Muscle of leg (tissue), 16 donors: ENCODE data around the gene UTS2. TPM values are rescaled to one million over a fixed set of nuclear protein-coding genes. Genes with fewer than 3 reads are reported as not detected.

Source experiments
- DNase-seq: peaks from one replicate; pipeline ENCODE4 v3.0.0; 2013
- H3K27ac ChIP-seq: one replicate; pipeline ENCODE4 v1.5.1; 2013; ENCODE audit warnings: mild to moderate bottlenecking, low read length, control low read depth
- H3K27me3 ChIP-seq: one replicate; pipeline ENCODE4 v1.6.1; 2013; ENCODE audit warnings: low read length; ENCODE audit not compliant: control insufficient read depth, insufficient read depth
- H3K36me3 ChIP-seq: one replicate; pipeline ENCODE4 v1.6.1; 2013; ENCODE audit warnings: low read length; ENCODE audit not compliant: control insufficient read depth, insufficient read depth
- H3K4me1 ChIP-seq: one replicate; pipeline ENCODE4 v1.6.1; 2013; ENCODE audit warnings: low read length; ENCODE audit not compliant: control insufficient read depth, insufficient read depth
- H3K4me3 ChIP-seq: one replicate; pipeline ENCODE4 v1.5.1; 2013; ENCODE audit warnings: low read length, control low read depth
- H3K9me3 ChIP-seq: replicated peaks from 2 replicates; pipeline ENCODE4 v1.6.1; 2013; ENCODE audit warnings: low read depth, low read length; ENCODE audit not compliant: control insufficient read depth
- WGBS: methylation state at CpG from one replicate; pipeline ENCODE4 v1.1.5; 2013; ENCODE audit warnings: missing lambda C conversion rate; ENCODE audit not compliant: insufficient coverage; 5-methylcytosine and 5-hydroxymethylcytosine counted together
- long read RNA-seq, 11 donors: transcript quantifications; one replicate each; lab custom pipeline, GENCODE V29; 2026
- polyA plus RNA-seq, 8 donors: library from polyadenylated mRNA; unstranded; fragments of 120-200 nt; gene quantifications; one replicate each; pipeline versions ENCODE4 v1.2.1 to v1.2.3, GENCODE V29; 2013; ENCODE audit warnings: inconsistent platforms in 1 of 8, low replicate concordance in 1 of 8; ENCODE audit not compliant: insufficient read length in 8 of 8, insufficient read depth in 1 of 8
- total RNA-seq: library from RNA; stranded (reverse); fragments of 120-200 nt; gene quantifications from one replicate; pipeline ENCODE4 v1.2.4, GENCODE V29; 2013

UTS2 gene, protein sequence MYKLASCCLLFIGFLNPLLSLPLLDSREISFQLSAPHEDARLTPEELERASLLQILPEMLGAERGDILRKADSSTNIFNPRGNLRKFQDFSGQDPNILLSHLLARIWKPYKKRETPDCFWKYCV
- total RNA-seq (not detected), polyA plus RNA-seq (under 1 TPM in 1 of 8 donors, not detected in 7; 0.21 TPM)
- long read RNA-seq, donor 1, result 0 reads
- long read RNA-seq, donor 2, result 0 reads
- long read RNA-seq, donor 3, partial matches to known transcripts, result 0 of 1 reads
- long read RNA-seq, donor 3, other reads (novel, unspliced or antisense), result 0 of 1 reads
- long read RNA-seq, donor 4, result 0 reads
- long read RNA-seq, donor 5, result 0 reads
- long read RNA-seq, donor 6, result 0 reads
- long read RNA-seq, donor 7, result 0 reads
- long read RNA-seq, donor 8, result 0 reads
- long read RNA-seq, donor 9, result 0 reads
- long read RNA-seq, donor 10, result 0 reads
- long read RNA-seq, donor 11, result 0 reads

DNA sequence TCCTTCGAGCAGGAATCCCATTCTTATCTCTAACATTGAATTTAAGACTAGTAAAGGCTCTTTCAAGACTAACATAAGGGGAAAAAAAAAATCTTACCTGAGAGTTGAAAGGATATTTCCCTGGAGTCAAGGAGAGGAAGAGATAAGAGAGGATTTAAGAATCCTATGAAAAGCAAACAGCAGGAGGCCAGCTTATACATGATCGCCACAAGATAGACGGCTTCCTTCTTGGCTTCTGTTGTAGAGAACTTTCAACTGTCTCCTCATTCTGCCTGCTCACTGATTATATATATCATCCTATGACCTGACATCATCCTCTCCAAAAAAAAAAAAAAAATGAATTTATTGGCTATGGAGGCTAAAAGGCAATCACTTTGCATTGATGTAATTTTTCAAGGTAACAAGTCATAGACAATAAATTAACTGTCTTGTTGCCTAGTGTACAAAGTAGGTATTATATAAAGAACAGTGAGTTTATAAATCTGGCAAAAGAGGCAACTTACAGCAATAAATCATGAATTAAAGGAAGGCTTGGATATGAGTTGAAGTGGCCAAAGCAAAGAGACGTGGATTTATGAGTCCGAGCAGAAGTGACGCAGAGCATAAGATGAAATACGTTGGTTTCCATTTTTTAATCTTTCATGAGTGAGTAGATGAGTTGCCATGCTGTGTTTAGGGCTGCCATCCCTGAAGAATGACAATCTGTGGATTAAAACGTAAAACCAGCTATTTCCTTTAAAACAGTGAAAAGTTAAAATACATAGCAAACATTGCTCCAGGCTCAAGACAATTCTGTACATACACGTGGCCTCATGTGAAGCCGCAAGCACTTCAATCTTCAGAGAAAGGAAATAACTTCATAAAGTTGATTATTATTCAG, at the start of gene UTS2:
TSS of gene UTS2 (minus strand) at position 262 of the 880 bp plus-strand sequence. CDS start at position 200, 62 bp downstream.
- no peak for DNase-seq
- Histone ChIP-seq H3K9me3 (no peaks in the 10 kb centered on the region), H3K27me3 (peaks cover 2% of the 10 kb centered on the region), H3K27ac (no peak within 1 kb of the TSS), H3K36me3 (no peaks in the 10 kb centered on the region), H3K4me1 (no peaks in the 10 kb centered on the region), H3K4me3 (no peak within 1 kb of the TSS)
- WGBS, result 85% methylated on average over 4 of the region's 10 CpGs

DNA sequence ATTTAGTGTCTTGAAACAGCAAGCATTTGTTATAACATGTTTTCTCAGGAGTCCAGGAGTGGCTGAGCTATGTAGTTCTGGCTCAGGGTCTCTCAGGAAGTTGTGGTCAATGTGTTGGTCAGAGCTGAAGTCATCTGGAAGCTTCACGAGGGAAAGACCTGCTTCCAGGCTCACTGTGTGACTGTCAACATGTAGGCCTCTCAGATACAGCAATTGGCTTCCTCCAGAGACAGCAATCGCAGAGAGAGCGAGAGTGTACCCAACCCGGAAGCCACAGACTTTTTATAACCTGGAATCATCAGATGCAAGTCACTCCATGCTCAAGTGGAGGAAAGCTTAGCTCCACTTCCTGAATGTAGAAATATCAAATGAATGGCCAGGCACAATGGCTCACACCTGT, 46.9 kb upstream of the UTS2 start:
- no peaks in the 10 kb centered on the region for H3K36me3 ChIP-seq
- WGBS, result 38% methylated on average over 1 of the region's 4 CpGs
- no peaks in the 10 kb centered on the region for H3K9me3 ChIP-seq
- no peak overlapping the region for H3K4me3 ChIP-seq
- no peak for DNase-seq
- no peaks in the 10 kb centered on the region for H3K27me3 ChIP-seq
- H3K27ac ChIP-seq, result no peak overlapping the region
- peaks cover 3% of the 10 kb centered on the region for H3K4me1 ChIP-seq

DNA sequence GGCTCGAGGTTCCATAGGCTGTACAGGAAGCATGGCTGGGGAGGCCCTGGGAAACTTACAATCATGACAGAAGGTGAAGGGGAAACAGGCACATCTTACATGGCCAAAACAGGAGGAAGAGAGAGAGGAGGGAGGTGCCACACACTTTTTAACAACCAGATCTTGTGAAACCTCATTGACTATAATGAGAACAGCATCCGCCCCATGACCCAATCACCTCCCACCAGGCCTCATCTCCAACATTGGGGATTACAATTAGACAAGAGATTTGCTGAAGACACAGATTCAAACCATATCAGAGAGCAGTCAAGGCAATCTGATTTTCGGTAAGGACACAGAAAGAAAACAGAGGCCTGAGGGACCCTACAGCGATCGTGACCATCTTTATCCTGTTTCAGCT, 46.1 kb upstream of the UTS2 start:
- H3K27ac ChIP-seq, result no peak overlapping the region
- DNase-seq, result no peak
- no peak overlapping the region for H3K4me3 ChIP-seq
- peaks cover 3% of the 10 kb centered on the region for H3K4me1 ChIP-seq
- H3K27me3 ChIP-seq, result no peaks in the 10 kb centered on the region
- 56% methylated on average over 1 of the region's 5 CpGs for WGBS
- no peaks in the 10 kb centered on the region for H3K9me3 ChIP-seq
- no peaks in the 10 kb centered on the region for H3K36me3 ChIP-seq

DNA sequence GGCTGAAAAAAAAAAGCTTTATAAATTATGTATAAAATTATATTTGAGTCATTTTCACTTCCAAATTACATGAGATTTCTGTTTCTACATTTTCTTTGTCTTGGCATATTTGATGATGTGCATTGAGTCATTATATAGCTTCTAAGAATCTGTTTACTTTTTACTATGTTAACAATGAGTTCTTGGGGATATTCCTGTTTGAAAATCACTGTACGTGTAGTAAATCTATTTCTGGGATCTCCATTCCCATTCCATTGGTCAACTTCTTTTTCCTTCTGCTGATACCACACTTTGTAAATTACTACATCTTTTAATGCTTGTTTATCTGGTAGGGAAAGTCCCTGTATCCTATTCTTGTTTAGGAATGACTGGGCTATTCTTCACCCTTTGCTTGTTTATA, 44.1 kb upstream of the UTS2 start:
- H3K4me3 ChIP-seq, result no peak overlapping the region
- no peaks in the 10 kb centered on the region for H3K9me3 ChIP-seq
- peaks cover 2% of the 10 kb centered on the region for H3K27me3 ChIP-seq
- no peak overlapping the region for H3K27ac ChIP-seq
- H3K36me3 ChIP-seq, result no peaks in the 10 kb centered on the region
- H3K4me1 ChIP-seq, result no peaks in the 10 kb centered on the region
- DNase-seq, result no peak
- WGBS, result no CpG with 5 or more reads among the region's 1 CpG

DNA sequence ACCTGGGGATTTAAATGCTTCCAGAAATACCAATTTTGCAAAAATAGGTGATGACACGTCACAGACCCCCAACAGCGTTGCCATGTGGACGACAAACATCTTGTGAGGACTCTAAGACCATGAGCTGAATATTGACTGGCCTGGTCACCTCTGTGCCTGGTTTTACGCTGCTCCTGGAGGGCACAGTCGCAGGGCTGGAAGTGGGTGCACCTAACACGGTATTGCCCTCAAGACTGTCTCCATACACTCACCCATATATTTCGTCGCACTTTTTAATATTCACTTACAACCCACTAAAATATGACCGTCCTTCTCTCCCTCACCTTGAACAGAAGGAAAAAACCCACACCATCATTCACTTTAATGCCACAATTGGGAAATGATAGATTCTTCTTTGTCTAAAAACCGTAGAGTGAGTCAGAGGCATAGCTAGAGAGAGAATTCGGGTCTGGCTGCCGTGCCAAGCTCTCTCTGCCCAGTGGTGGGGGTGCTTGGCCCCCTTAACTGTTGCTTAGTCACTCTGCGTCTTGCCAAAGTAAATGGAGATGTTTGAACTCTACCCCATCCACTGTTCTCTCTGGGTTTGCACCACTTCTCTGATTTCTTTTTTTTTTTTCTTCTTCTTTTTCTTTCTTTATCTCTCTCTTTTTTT, 40.8 kb upstream of the UTS2 start:
- no peak for DNase-seq
- peaks cover 4% of the 10 kb centered on the region for H3K27me3 ChIP-seq
- H3K4me3 ChIP-seq, result no peak overlapping the region
- no peak overlapping the region for H3K27ac ChIP-seq
- no peaks in the 10 kb centered on the region for H3K36me3 ChIP-seq
- no peaks in the 10 kb centered on the region for H3K9me3 ChIP-seq
- 86% methylated on average over 7 of the region's 13 CpGs for WGBS
- no peaks in the 10 kb centered on the region for H3K4me1 ChIP-seq

DNA sequence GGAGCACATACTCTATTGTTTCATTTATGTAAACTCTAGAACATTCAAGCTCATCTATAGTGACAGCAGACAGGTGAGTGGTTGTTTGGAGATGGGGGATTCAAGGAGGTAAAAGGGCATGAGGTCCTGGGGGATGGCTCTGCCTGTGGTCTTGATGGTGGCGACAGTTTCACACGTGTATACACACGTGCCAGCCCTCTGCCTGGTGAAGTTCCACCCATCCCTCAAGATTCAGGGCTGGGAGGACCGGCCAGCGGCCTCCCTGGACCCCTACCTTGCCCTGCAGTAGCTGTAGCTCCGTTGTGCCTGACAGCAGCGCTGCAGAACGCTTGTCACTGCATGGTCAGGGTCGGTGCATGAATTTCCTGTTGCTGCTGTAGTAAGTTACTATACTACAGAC, 38.9 kb upstream of the UTS2 start:
- 48% methylated on average over 6 of the region's 9 CpGs for WGBS
- no peak for DNase-seq
- Histone ChIP-seq H3K36me3 (no peaks in the 10 kb centered on the region), H3K27me3 (peaks cover 10% of the 10 kb centered on the region), H3K4me1 (no peaks in the 10 kb centered on the region), H3K9me3 (no peaks in the 10 kb centered on the region), H3K4me3 (no peak overlapping the region), H3K27ac (no peak overlapping the region)

DNA sequence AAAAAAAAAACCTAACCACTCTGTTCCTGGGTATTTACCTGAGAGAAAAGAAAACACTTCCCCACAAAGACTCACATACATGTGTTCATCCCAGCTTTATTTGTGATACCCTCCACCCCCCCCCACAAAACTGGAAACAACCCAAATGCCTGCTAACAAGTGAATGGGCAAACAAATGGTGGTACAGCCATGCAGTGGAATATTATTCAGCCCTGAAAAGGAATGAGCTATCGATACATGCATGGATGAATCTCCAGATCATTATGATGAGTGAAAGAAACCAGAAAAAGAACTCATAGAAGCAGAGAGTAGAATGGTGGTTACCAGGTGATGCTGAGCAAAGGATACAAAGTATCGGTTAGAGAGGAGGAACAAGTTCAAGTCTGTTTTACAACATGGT, 38.0 kb upstream of the UTS2 start:
- DNase-seq, result no peak
- Histone ChIP-seq H3K36me3 (no peaks in the 10 kb centered on the region), H3K4me3 (no peak overlapping the region), H3K4me1 (no peaks in the 10 kb centered on the region), H3K27me3 (peaks cover 12% of the 10 kb centered on the region), H3K9me3 (no peaks in the 10 kb centered on the region), H3K27ac (no peak overlapping the region)
- WGBS, result 100% methylated on average over 2 of the region's 2 CpGs

DNA sequence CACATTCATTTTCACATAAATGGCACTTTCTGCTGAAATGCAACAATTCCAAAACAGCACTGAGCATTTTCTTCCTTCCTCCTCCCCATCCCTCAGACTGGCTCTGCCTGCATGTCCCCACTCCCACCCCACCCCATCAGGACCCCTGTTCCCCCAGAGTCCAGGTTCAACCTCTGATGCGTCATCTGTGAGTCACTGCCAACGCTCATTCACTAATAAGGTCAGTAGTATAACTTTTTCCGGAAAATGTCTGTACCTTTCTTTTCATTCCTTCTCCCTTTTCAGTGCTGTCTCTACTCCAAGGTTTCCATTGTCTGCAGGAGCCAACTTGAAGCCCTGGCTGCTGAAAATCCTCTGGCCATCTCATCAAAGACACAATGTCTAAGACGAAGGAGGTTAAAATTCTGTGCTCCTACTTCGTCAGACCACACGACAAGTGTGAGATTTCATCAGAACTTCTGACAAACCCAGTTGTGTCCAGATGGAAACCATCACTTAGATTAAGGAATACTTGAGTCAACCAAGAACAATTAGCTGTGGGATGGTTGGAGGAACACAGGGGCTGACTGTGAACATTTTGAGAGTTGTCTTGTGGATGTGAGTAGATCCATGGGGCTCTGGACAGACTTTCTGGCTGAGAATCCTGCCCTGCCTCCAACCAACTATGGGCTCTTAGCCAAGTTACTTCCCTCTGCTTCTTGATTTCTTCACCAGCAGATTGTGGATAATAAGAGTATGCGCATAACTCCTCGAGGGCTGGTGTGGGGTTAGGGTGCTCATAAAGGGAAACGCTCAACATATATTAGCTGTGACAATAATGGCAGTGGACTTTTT, 35.6 kb upstream of the UTS2 start:
- no peak for DNase-seq
- 69% methylated on average over 7 of the region's 9 CpGs for WGBS
- H3K9me3 ChIP-seq, result no peaks in the 10 kb centered on the region
- no peaks in the 10 kb centered on the region for H3K4me1 ChIP-seq
- no peaks in the 10 kb centered on the region for H3K36me3 ChIP-seq
- H3K27ac ChIP-seq, result no peak overlapping the region
- peaks cover 15% of the 10 kb centered on the region for H3K27me3 ChIP-seq
- no peak overlapping the region for H3K4me3 ChIP-seq

DNA sequence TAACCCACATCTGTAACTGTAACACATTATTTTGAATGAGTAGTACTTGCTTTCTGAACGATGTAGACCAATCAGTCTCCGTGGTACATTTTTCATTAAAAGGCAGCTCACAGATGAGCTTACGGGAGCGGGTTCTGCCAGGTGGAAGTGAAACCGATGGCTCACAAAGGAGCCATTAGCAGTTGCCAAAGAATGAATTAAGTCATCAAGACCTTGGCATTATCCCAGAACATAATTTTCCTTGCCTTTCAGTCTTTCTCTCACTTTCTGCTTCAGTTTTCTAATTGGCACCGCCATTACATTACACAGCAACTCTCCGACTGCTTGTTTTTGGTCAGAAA, 33.5 kb upstream of the UTS2 start:
- DNase-seq, result no peak
- Histone ChIP-seq H3K36me3 (no peaks in the 10 kb centered on the region), H3K4me3 (no peak overlapping the region), H3K27ac (no peak overlapping the region), H3K9me3 (no peaks in the 10 kb centered on the region), H3K27me3 (peaks cover 13% of the 10 kb centered on the region), H3K4me1 (no peaks in the 10 kb centered on the region)
- 74% methylated on average over 4 of the region's 7 CpGs for WGBS
